Testis (tissue), 2 donors: Measurements from ENCODE around the gene SMARCD1.

ENCODE experiments used
- CTCF ChIP-seq, 3 experiments: fragments of 450-650 bp in 2 of 3; fragments of 200-600 bp in 1 of 3; sonication (generic) in 1 of 3; IDR thresholded peaks; one replicate each; pipeline ENCODE4 v1.5.1; 2016 to 2019; ENCODE audit warnings: antibody characterized with exemption in 3 of 3, mild to moderate bottlenecking in 2 of 3, moderate library complexity in 1 of 3
- POLR2A ChIP-seq: fragments of 450-650 bp; IDR thresholded peaks from one replicate; pipeline ENCODE4 v1.6.1; 2017; ENCODE audit warnings: antibody characterized with exemption, mild to moderate bottlenecking, moderate library complexity

GRCh38 chr12:50111395-50111692, 26.2 kb downstream of the SMARCD1 start:
- TF ChIP-seq CTCF (IDR thresholded peaks at IDR 0.05) = no peak
- no peak for TF ChIP-seq POLR2A
